ENCODE measurements around the gene PLXNB2. TPM values are rescaled to one million over a fixed set of nuclear protein-coding genes. Genes with fewer than 3 reads are reported as not detected.

Gene PLXNB2
- polyA plus RNA-seq, 1 of the 3 experiments (the other 2 are of a cell fraction): 108 TPM

GRCh38 chr22:50289151-50289941 is 18.1 kb downstream of the PLXNB2 start:
- H3K4me2 ChIP-seq: no peak overlapping the region
- peaks cover 3% of the 10 kb centered on the region for H3F3A ChIP-seq (replicated peaks; ENCODE audit: insufficient read depth)
- H3K79me2 ChIP-seq (ENCODE audit: insufficient read depth): peaks cover 74% of the 10 kb centered on the region
- no peaks in the 10 kb centered on the region for H3K9me3 ChIP-seq
- no peaks in the 10 kb centered on the region for H3K9me2 ChIP-seq
- TF ChIP-seq EZH2phosphoT487 (IDR thresholded peaks at IDR 0.05; ENCODE audit: borderline replicate concordance, low read depth) (no peak), SIN3A (IDR thresholded peaks at IDR 0.05; ENCODE audit: borderline replicate concordance, low read depth, low read length) (no peak)
- peaks cover 6 to 21% of the 10 kb centered on the region in 2 experiments; a peak in 3 of 4 replicates for H3K4me1 ChIP-seq (ENCODE audit: control insufficient read depth in 1 of 2, insufficient read depth in 2 of 2, low read depth in 1 of 2, low read length in 1 of 2)
- peaks cover 10 to 57% of the 10 kb centered on the region in 2 experiments for H3K36me3 ChIP-seq (replicated peaks in 1 of 2; ENCODE audit: control insufficient read depth in 1 of 2, insufficient read depth in 2 of 2, low read length in 1 of 2)
- no peak overlapping the region for H3K9ac ChIP-seq
- H3K27ac ChIP-seq (ENCODE audit: low read depth in 2 of 2, low read length in 1 of 2): no peak overlapping the region; a peak in 1 of 4 replicates
- ChIA-PET CTCF (interaction anchor here (1.0 to 1.5 kb wide), 3 partner anchors 13 to 15 kb away, joined by 3 to 8 read pairs (median 5); no protein-coding TSS in a partner anchor), POLR2A (no interaction called here)
- no peak overlapping the region for H2AFZ ChIP-seq (ENCODE audit: low read depth)
- H3K4me3 ChIP-seq (ENCODE audit: low read depth in 2 of 2, low read length in 1 of 2): no peak overlapping the region
- H4K20me1 ChIP-seq (ENCODE audit: insufficient read depth): peaks cover 87% of the 10 kb centered on the region
- H3K27me3 ChIP-seq (ENCODE audit: insufficient read depth): no peaks in the 10 kb centered on the region
- DNase-seq: no peak
- WGBS (ENCODE audit: low lambda C conversion rate): 98% methylated on average over 45 of the region's 57 CpGs

GRCh38 chr22:50287731-50288130 is 19.7 kb downstream of the PLXNB2 start:
- Histone ChIP-seq H3K36me3 (replicated peaks in 1 of 2; ENCODE audit: control insufficient read depth in 1 of 2, insufficient read depth in 2 of 2, low read length in 1 of 2) (peaks cover 12 to 63% of the 10 kb centered on the region in 2 experiments), H3K4me3 (ENCODE audit: low read depth in 2 of 2, low read length in 1 of 2) (no peak overlapping the region), H4K20me1 (ENCODE audit: insufficient read depth) (peaks cover 71% of the 10 kb centered on the region)

GRCh38 chr22:50286701-50287318 is 20.6 kb downstream of the PLXNB2 start:
- Histone ChIP-seq H3K4me1 (ENCODE audit: control insufficient read depth in 1 of 2, insufficient read depth in 2 of 2, low read depth in 1 of 2, low read length in 1 of 2) (peaks cover 0 to 9% of the 10 kb centered on the region in 2 experiments; a peak in 1 of 4 replicates), H3K9ac (no peak overlapping the region), H3K4me2 (no peak overlapping the region), H3K9me3 (no peaks in the 10 kb centered on the region), H3K4me3 (ENCODE audit: low read depth in 2 of 2, low read length in 1 of 2) (no peak overlapping the region), H3F3A (replicated peaks; ENCODE audit: insufficient read depth) (no peaks in the 10 kb centered on the region), H2AFZ (ENCODE audit: low read depth) (no peak overlapping the region), H3K79me2 (ENCODE audit: insufficient read depth) (peaks cover 54% of the 10 kb centered on the region), H4K20me1 (ENCODE audit: insufficient read depth) (peaks cover 62% of the 10 kb centered on the region), H3K27ac (ENCODE audit: low read depth in 2 of 2, low read length in 1 of 2) (no peak overlapping the region), H3K9me2 (no peaks in the 10 kb centered on the region), H3K27me3 (ENCODE audit: insufficient read depth) (no peaks in the 10 kb centered on the region), H3K36me3 (replicated peaks in 1 of 2; ENCODE audit: control insufficient read depth in 1 of 2, insufficient read depth in 2 of 2, low read length in 1 of 2) (peaks cover 16 to 70% of the 10 kb centered on the region in 2 experiments)
- TF ChIP-seq ELF1 (IDR thresholded peaks at IDR 0.05) (no peak), RAD21 (IDR thresholded peaks at IDR 0.05; ENCODE audit: low read length) (no peak), GATA2 (CRISPR knock-in tag; IDR thresholded peaks at IDR 0.05) (no peak), TAF1 (IDR thresholded peaks at IDR 0.05; ENCODE audit: borderline replicate concordance, low read depth, low read length) (no peak), FOXM1 (IDR thresholded peaks at IDR 0.05; ENCODE audit: low read depth) (no peak), REST (IDR thresholded peaks at IDR 0.05; ENCODE audit: low read depth, low read length) (no peak)
- 100% methylated on average over 4 of the region's 40 CpGs for WGBS (ENCODE audit: low lambda C conversion rate)
- CTCF ChIA-PET: no interaction called here
- POLR2A ChIA-PET: no interaction called here
- no peak for DNase-seq

More at GRCh38 chr22:50287731-50288130, 19.7 kb downstream of the PLXNB2 start:
- no peak for TF ChIP-seq MXI1 (IDR thresholded peaks at IDR 0.05; ENCODE audit: low read depth, low read length)
- no peak for TF ChIP-seq RFX5 (IDR thresholded peaks at IDR 0.05; ENCODE audit: low read length)
- TF ChIP-seq JUND (IDR thresholded peaks at IDR 0.05): no peak
- Histone ChIP-seq H3K4me1 (ENCODE audit: control insufficient read depth in 1 of 2, insufficient read depth in 2 of 2, low read depth in 1 of 2, low read length in 1 of 2) (peaks cover 0 to 9% of the 10 kb centered on the region in 2 experiments; a peak in 2 of 4 replicates), H3K9me3 (no peaks in the 10 kb centered on the region), H3K9me2 (no peaks in the 10 kb centered on the region), H3K27me3 (ENCODE audit: insufficient read depth) (no peaks in the 10 kb centered on the region), H3F3A (replicated peaks; ENCODE audit: insufficient read depth) (no peaks in the 10 kb centered on the region), H2AFZ (ENCODE audit: low read depth) (no peak overlapping the region), H3K4me2 (no peak overlapping the region), H3K9ac (no peak overlapping the region), H3K79me2 (ENCODE audit: insufficient read depth) (peaks cover 61% of the 10 kb centered on the region), H3K27ac (ENCODE audit: low read depth in 2 of 2, low read length in 1 of 2) (no peak overlapping the region)
- ChIA-PET CTCF (interaction anchor here (1.5 kb wide), 1 partner anchor 11 kb away, joined by 8 read pairs; no protein-coding TSS in a partner anchor), POLR2A (interaction anchor here (0.7 kb wide), 1 partner anchor 9 kb away, joined by 3 read pairs; no protein-coding TSS in a partner anchor)
- DNase-seq: no peak
- WGBS (ENCODE audit: low lambda C conversion rate): no CpG with 5 or more reads among the region's 31 CpGs

Data from SK-N-SH (cell line).